ENCODE measurements around the gene RHOB. TPM values are rescaled to one million over a fixed set of nuclear protein-coding genes. Genes with fewer than 3 reads are reported as not detected.
A peak's percentile ranks its signal among the peaks of the same experiment; 100 is the strongest.

Gene RHOB
- total and polyA plus RNA-seq, 2 of the 13 experiments (the other 11 are each of a cell fraction or from before 2014, with no cell fraction given) = 192 to 268 TPM

- TF ChIP-seq DZIP1 (CRISPR knock-in tag; IDR thresholded peaks at IDR 0.05) (no peak), SOX6 (IDR thresholded peaks at IDR 0.05) (no peak), SOX6 (CRISPR knock-in tag; IDR thresholded peaks at IDR 0.05) (peak; percentile 59; the same call in 1 of the 2 replicates), NONO (IDR thresholded peaks at IDR 0.05) (no peak), NONO (CRISPR knock-in tag; conservative IDR thresholded peaks at IDR 0.05) (no peak), ZNF687 (CRISPR knock-in tag; IDR thresholded peaks at IDR 0.05) (peak; percentile 90), HCFC1 (IDR thresholded peaks at IDR 0.05; ENCODE audit: low read depth, low read length) (no peak), ZNF205 (CRISPR knock-in tag; IDR thresholded peaks at IDR 0.05) (no peak; the same call in 1 of the 2 replicates), KMT2B (CRISPR knock-in tag; IDR thresholded peaks at IDR 0.05) (no peak), ZNF841 (CRISPR knock-in tag; IDR thresholded peaks at IDR 0.05; ENCODE audit: borderline replicate concordance) (no peak), KLF6 (CRISPR knock-in tag; IDR thresholded peaks at IDR 0.05) (no peak), ELF4 (CRISPR knock-in tag; IDR thresholded peaks at IDR 0.05; ENCODE audit: borderline replicate concordance) (no peak), ZFY (CRISPR knock-in tag; IDR thresholded peaks at IDR 0.05) (peak; percentile 30; the same call in 1 of the 2 replicates), EEA1 (CRISPR knock-in tag; IDR thresholded peaks at IDR 0.05; ENCODE audit: borderline replicate concordance) (no peak), CSRNP1 (CRISPR knock-in tag; IDR thresholded peaks at IDR 0.05) (0 out of 2 replicates have a peak, but pooled peaks have one; percentile 35), HNF4G (IDR thresholded peaks at IDR 0.05; ENCODE audit: borderline replicate concordance, low read depth, low read length) (peak; percentile 76), HNF4G (CRISPR knock-in tag; IDR thresholded peaks at IDR 0.05; ENCODE audit: borderline replicate concordance, low read depth) (no peak), ZNF790 (CRISPR knock-in tag; IDR thresholded peaks at IDR 0.05; ENCODE audit: borderline replicate concordance) (no peak), ZNF550 (CRISPR knock-in tag; IDR thresholded peaks at IDR 0.05; ENCODE audit: borderline replicate concordance) (no peak), ZNF543 (CRISPR knock-in tag; IDR thresholded peaks at IDR 0.05) (no peak; the same call in 1 of the 2 replicates), ZBTB3 (CRISPR knock-in tag; IDR thresholded peaks at IDR 0.05; ENCODE audit: borderline replicate concordance, low read depth) (no peak), PCBP2 (optimal IDR thresholded peaks at IDR 0.05; ENCODE audit: low read depth, low read length, poor library complexity, severe bottlenecking) (no peak), KDM5B (CRISPR knock-in tag; IDR thresholded peaks at IDR 0.05; ENCODE audit: borderline replicate concordance) (peak; percentile 40; the same call in 1 of the 2 replicates)
Measured at GRCh38 chr2:20419007-20419576, 27.8 kb upstream of the RHOB start (continued).
